HepG2 (cell line): ENCODE measurements around the gene TASP1. TPM values are rescaled to one million over a fixed set of nuclear protein-coding genes. Genes with fewer than 3 reads are reported as not detected.

ENCODE experiments used
- ATAC-seq: fragments of 200-7000 bp; cut with Tn5 transposase; 3 replicates; pipeline ENCODE4 v1.9.1; 2020; ENCODE audit warnings: mild to moderate bottlenecking, moderate library complexity
- BruUV-seq: library from RNA; stranded (reverse); fragments of 400-500 nt; replicated peaks from 2 replicates; lab custom pipeline; 2021; lab: Mats Ljungman, UMichigan
- CTCF ChIA-PET: fragments of 300-600 bp; formaldehyde crosslinking; extraction: SDS; loops from one replicate; lab custom pipeline; 2021; ENCODE audit warnings: low total read pairs, inconsistent platforms, low intra/inter-chr PET ratio; lab: Yijun Ruan, JAX
- POLR2A ChIA-PET: fragments of 350-600 bp; sonication (Branson Sonifier 250); formaldehyde crosslinking; loops from one replicate; lab custom pipeline; 2020; ENCODE audit warnings: antibody characterized with exemption, inconsistent platforms; lab: Yijun Ruan, JAX
- DNase-seq: peaks from one replicate; pipeline ENCODE4 v3.0.0-alpha.2; 2015; ENCODE audit warnings: low spot score
- FAIRE-seq: peaks from 3 replicates; lab custom pipeline; 2011; peaks lifted over from hg19 to GRCh38; lab: Jason Lieb, UNC
- H2AFZ ChIP-seq: one replicate; pipeline ENCODE4 v1.6.1; 2011; ENCODE audit warnings: low read length, inconsistent platforms
- H3K27ac ChIP-seq: fragments of 300-600 bp; 3 replicates; pipeline ENCODE4 v1.8.0; 2011; ENCODE audit warnings: mixed run types, mild to moderate bottlenecking, mixed read lengths, low read length, inconsistent platforms; ENCODE audit not compliant: insufficient read depth; ENCODE audit errors: extremely low read length
- H3K27me3 ChIP-seq, 2 experiments: fragments of 200-600 bp in 1 of 2; 2 replicates in 1 of 2; 3 replicates in 1 of 2; pipeline versions ENCODE4 v1.6.0 to v1.8.0; 2011; ENCODE audit warnings: low read length in 2 of 2, mild to moderate bottlenecking in 2 of 2, moderate library complexity in 2 of 2, inconsistent platforms in 1 of 2; ENCODE audit not compliant: insufficient read depth in 2 of 2, control insufficient read depth in 1 of 2
- H3K36me3 ChIP-seq, 2 experiments: fragments of 200-600 bp in 1 of 2; replicated peaks in 1 of 2; 2 replicates in 1 of 2; 3 replicates in 1 of 2; pipeline versions ENCODE4 v1.5.1 to v1.8.0; 2011; ENCODE audit warnings: low read length in 2 of 2, inconsistent platforms in 1 of 2; ENCODE audit not compliant: insufficient read depth in 2 of 2, control insufficient read depth in 1 of 2
- H3K4me1 ChIP-seq: 2 replicates; pipeline ENCODE4 v1.5.1; 2012; ENCODE audit warnings: low read length, inconsistent platforms; ENCODE audit not compliant: insufficient read depth
- H3K4me2 ChIP-seq: 2 replicates; pipeline ENCODE4 v1.6.0; 2011; ENCODE audit warnings: low read depth, low read length, inconsistent platforms
- H3K4me3 ChIP-seq, 3 experiments: fragments of 200-600 bp in 1 of 3; sonication (generic), shearing (Covaris generic) in 1 of 3; replicated peaks in 1 of 3; 2 replicates each; pipeline ENCODE4 v1.5.1; 2011 to 2016; ENCODE audit warnings: low read length in 3 of 3, inconsistent platforms in 2 of 3, low read depth in 2 of 3, mild to moderate bottlenecking in 2 of 3, control low read depth in 1 of 3, mixed read lengths in 1 of 3; ENCODE audit not compliant: insufficient read depth in 1 of 3
- H3K79me2 ChIP-seq: one replicate; pipeline ENCODE4 v1.6.1; 2011; ENCODE audit warnings: low read length, inconsistent platforms; ENCODE audit not compliant: insufficient read depth
- H3K9ac ChIP-seq: 2 replicates; pipeline ENCODE4 v1.6.0; 2011; ENCODE audit warnings: mild to moderate bottlenecking, low read depth, low read length, inconsistent platforms; ENCODE audit not compliant: insufficient read depth
- H3K9me3 ChIP-seq: 2 replicates; pipeline ENCODE4 v1.5.1; 2012; ENCODE audit warnings: mild to moderate bottlenecking, low read length
- H4K20me1 ChIP-seq: 2 replicates; pipeline ENCODE4 v1.6.0; 2011; ENCODE audit warnings: inconsistent platforms, mild to moderate bottlenecking, low read length, moderate library complexity; ENCODE audit not compliant: insufficient read depth
- ELF4 ChIP-seq: sonication (generic); formaldehyde crosslinking; IDR thresholded peaks from 2 replicates; pipeline ENCODE4 v1.5.0; 2020; ENCODE audit warnings: missing genetic modification reagents, mild to moderate bottlenecking, moderate library complexity, borderline replicate concordance
- GABPA ChIP-seq, 2 experiments: IDR thresholded peaks; 2 replicates each; pipeline ENCODE4 v1.6.1; 2011 to 2016; ENCODE audit warnings: low read depth in 2 of 2, low read length in 1 of 2, missing biosample characterization in 1 of 2, missing genetic modification characterization in 1 of 2
- GZF1 ChIP-seq: sonication (generic); formaldehyde crosslinking; IDR thresholded peaks from 2 replicates; pipeline ENCODE4 v1.5.1; 2020; ENCODE audit warnings: mild to moderate bottlenecking, missing genetic modification reagents
- HMGXB3 ChIP-seq: sonication (generic); formaldehyde crosslinking; IDR thresholded peaks from 2 replicates; pipeline ENCODE4 v1.4.0; 2020; ENCODE audit warnings: missing genetic modification reagents, borderline replicate concordance
- HOXD1 ChIP-seq: sonication (generic); formaldehyde crosslinking; IDR thresholded peaks from 2 replicates; pipeline ENCODE4 v1.5.0; 2020; ENCODE audit warnings: missing genetic modification reagents
- NFATC3 ChIP-seq: sonication (generic); formaldehyde crosslinking; IDR thresholded peaks from 2 replicates; pipeline ENCODE4 v1.5.1; 2020; ENCODE audit warnings: mild to moderate bottlenecking, missing genetic modification reagents
- SIX4 ChIP-seq: sonication (generic); formaldehyde crosslinking; IDR thresholded peaks from 2 replicates; pipeline ENCODE4 v1.4.0; 2020; ENCODE audit warnings: missing genetic modification reagents
- ZFP90 ChIP-seq: sonication (generic); formaldehyde crosslinking; IDR thresholded peaks from 2 replicates; pipeline ENCODE4 v1.8.0; 2022; ENCODE audit warnings: missing genetic modification reagents, mild to moderate bottlenecking, inconsistent platforms, borderline replicate concordance
- WGBS: methylation state at CpG from one replicate; pipeline ENCODE4 v1.1.6; 2017; ENCODE audit warnings: low lambda C conversion rate; 5-methylcytosine and 5-hydroxymethylcytosine counted together
- in situ Hi-C: cut with HindIII; loops from 2 replicates; pipeline ENCODE4 v1.10.0; 2017; ENCODE audit warnings: low pct_unique_long_range_greater_than_20kb; ENCODE audit not compliant: extremely low pct_ligation_motif_present
- intact Hi-C: fragments of 100-400 bp; cut with micrococcal nuclease; formaldehyde crosslinking; loops from one replicate; pipeline ENCODE4 v1.10.0; 2022; ENCODE audit not compliant: unreplicated experiment
- polyA plus RNA-seq, 8 experiments: library from polyadenylated mRNA; depleted of rRNA in 3 of 8; stranded (reverse) in 7 of 8; unstranded in 1 of 8; fragments of >200 nt; fragmentation: Illumina TruSeq in 4 of 8; extraction: Trizol in 4 of 8; gene quantifications; 2 replicates each; pipeline versions ENCODE4 v1.2.1 to v1.2.3, GENCODE V29; 2011 to 2016; ENCODE audit warnings: low read depth in 4 of 8, missing spikeins in 1 of 8, mixed read lengths in 1 of 8; ENCODE audit not compliant: insufficient read depth in 1 of 8
- total RNA-seq, 5 experiments: library from RNA; depleted of rRNA; stranded (reverse); fragments of >200 nt; fragmentation: Illumina TruSeq; extraction: Trizol; gene quantifications; 2 replicates each; pipeline ENCODE4 v1.2.3, GENCODE V29; 2016; ENCODE audit warnings: low read depth in 1 of 5
- TF ChIP-seq, protein P1 (sequence below): sonication (generic); formaldehyde crosslinking; IDR thresholded peaks from 2 replicates; pipeline ENCODE4 v1.4.0; 2020; ENCODE audit warnings: mild to moderate bottlenecking, missing genetic modification reagents, borderline replicate concordance
- TF ChIP-seq, protein P2 (sequence below): sonication (generic); formaldehyde crosslinking; IDR thresholded peaks from 2 replicates; pipeline ENCODE4 v1.8.1; 2023; ENCODE audit warnings: mild to moderate bottlenecking, inconsistent platforms, moderate library complexity, missing genetic modification reagents, borderline replicate concordance
- TF ChIP-seq, protein P3 (sequence below): sonication (generic); formaldehyde crosslinking; IDR thresholded peaks from 2 replicates; pipeline ENCODE4 v1.9.0; 2021; ENCODE audit warnings: missing genetic modification reagents, borderline replicate concordance

Gene TASP1
- total and polyA plus RNA-seq, 2 of the 13 experiments (the other 11 are each of a cell fraction or from before 2014, with no cell fraction given): 10.0 to 25.2 TPM

DNA sequence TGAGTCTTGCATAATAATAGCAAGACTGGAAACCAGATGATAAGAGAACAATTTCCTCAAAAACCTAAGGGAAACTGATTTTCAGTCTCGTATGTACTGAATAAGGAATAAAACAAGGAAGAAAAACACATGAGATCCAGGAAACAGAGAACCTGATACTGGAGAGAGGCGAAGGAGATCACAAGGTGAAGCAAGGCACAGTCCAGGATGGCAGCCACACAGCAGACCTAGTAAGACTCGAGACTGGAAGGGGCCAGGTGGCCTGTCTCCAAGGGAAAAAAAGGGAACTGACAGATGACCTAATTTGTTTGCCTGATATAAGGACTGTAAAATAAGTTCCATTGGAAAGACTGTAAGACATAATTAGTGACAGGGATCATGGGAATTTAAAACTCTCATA is 71.1 kb downstream of the TASP1 start:
- ChIA-PET POLR2A (no interaction called here), CTCF (no interaction called here)
- H3K27ac ChIP-seq: no peak overlapping the region
- no peak for FAIRE-seq
- H4K20me1 ChIP-seq: no peaks in the 10 kb centered on the region
- no peak overlapping the region for H3K4me2 ChIP-seq
- ATAC-seq: no peak
- H3K27me3 ChIP-seq: no peaks in the 10 kb centered on the region
- no peak overlapping the region for H3K4me3 ChIP-seq
- BruUV-seq: no TSS peak
- intact Hi-C loops: no loop called here
- peaks cover 0 to 2% of the 10 kb centered on the region in 2 experiments; a peak in 2 of 5 replicates for H3K36me3 ChIP-seq
- no peaks in the 10 kb centered on the region for H3K4me1 ChIP-seq
- in situ Hi-C loops: no loop called here
- H3K79me2 ChIP-seq: no peaks in the 10 kb centered on the region
- no peak overlapping the region for H3K9ac ChIP-seq
- no peak overlapping the region for H2AFZ ChIP-seq
- 96% methylated on average over 3 of the region's 3 CpGs for WGBS
- DNase-seq: no peak
- H3K9me3 ChIP-seq: no peaks in the 10 kb centered on the region
- TF ChIP-seq HMGXB3 (CRISPR knock-in tag) (no peak), GZF1 (no peak), GABPA (IDR thresholded peaks at IDR 0.05; ENCODE audit: low read depth, low read length) (no peak), GABPA (CRISPR knock-in tag; IDR thresholded peaks at IDR 0.05; ENCODE audit: low read depth) (no peak), ELF4 (CRISPR knock-in tag) (no peak), HOXD1 (no peak), SIX4 (CRISPR knock-in tag) (no peak), NFATC3 (no peak), ZFP90 (no peak)
- TF ChIP-seq, protein P1, sequence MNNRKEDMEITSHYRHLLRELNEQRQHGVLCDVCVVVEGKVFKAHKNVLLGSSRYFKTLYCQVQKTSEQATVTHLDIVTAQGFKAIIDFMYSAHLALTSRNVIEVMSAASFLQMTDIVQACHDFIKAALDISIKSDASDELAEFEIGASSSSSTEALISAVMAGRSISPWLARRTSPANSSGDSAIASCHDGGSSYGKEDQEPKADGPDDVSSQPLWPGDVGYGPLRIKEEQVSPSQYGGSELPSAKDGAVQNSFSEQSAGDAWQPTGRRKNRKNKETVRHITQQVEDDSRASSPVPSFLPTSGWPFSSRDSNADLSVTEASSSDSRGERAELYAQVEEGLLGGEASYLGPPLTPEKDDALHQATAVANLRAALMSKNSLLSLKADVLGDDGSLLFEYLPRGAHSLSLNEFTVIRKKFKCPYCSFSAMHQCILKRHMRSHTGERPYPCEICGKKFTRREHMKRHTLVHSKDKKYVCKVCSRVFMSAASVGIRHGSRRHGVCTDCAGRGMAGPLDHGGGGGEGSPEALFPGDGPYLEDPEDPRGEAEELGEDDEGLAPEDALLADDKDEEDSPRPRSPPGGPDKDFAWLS (CRISPR knock-in tag): no peak
- TF ChIP-seq, protein P2, sequence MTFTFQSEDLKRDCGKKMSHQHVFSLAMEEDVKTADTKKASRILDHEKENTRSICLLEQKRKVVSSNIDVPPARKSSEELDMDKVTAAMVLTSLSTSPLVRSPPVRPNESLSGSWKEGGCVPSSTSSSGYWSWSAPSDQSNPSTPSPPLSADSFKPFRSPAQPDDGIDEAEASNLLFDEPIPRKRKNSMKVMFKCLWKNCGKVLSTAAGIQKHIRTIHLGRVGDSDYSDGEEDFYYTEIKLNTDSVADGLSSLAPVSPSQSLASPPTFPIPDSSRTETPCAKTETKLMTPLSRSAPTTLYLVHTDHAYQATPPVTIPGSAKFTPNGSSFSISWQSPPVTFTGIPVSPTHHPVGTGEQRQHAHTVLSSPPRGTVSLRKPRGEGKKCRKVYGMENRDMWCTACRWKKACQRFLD (CRISPR knock-in tag): no peak
- TF ChIP-seq, protein P3, sequence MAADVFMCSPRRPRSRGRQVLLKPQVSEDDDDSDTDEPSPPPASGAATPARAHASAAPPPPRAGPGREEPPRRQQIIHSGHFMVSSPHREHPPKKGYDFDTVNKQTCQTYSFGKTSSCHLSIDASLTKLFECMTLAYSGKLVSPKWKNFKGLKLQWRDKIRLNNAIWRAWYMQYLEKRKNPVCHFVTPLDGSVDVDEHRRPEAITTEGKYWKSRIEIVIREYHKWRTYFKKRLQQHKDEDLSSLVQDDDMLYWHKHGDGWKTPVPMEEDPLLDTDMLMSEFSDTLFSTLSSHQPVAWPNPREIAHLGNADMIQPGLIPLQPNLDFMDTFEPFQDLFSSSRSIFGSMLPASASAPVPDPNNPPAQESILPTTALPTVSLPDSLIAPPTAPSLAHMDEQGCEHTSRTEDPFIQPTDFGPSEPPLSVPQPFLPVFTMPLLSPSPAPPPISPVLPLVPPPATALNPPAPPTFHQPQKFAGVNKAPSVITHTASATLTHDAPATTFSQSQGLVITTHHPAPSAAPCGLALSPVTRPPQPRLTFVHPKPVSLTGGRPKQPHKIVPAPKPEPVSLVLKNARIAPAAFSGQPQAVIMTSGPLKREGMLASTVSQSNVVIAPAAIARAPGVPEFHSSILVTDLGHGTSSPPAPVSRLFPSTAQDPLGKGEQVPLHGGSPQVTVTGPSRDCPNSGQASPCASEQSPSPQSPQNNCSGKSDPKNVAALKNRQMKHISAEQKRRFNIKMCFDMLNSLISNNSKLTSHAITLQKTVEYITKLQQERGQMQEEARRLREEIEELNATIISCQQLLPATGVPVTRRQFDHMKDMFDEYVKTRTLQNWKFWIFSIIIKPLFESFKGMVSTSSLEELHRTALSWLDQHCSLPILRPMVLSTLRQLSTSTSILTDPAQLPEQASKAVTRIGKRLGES (CRISPR knock-in tag): no peak
